T1000 (cell line): ENCODE data around the gene NOVA1.

Experiments
- DNase-seq: peaks from one replicate; lab custom pipeline; 2025; ENCODE audit warnings: mixed read lengths; lab: John Stamatoyannopoulos, UW

NOVA1 gene

DNA sequence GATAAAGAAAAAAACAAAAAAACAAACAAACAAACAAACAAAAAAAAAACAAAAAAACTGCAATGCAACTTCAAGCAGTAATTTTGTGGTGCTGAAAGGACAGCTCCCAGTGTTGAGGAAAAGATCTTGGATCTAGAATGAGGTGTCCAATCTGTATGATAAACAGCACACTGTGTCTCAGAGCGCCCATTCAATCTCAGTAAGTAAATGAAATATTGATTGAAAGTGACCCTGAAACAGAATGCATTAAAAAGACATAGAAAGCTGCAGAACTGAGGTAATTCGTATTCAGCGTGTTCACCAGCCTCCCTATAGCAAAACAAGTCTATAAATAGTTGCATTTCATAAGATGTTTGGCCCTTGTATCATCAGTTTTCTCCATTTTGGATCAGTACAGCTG is 153.0 kb downstream of the NOVA1 start:
- DNase-seq: no peak

DNA sequence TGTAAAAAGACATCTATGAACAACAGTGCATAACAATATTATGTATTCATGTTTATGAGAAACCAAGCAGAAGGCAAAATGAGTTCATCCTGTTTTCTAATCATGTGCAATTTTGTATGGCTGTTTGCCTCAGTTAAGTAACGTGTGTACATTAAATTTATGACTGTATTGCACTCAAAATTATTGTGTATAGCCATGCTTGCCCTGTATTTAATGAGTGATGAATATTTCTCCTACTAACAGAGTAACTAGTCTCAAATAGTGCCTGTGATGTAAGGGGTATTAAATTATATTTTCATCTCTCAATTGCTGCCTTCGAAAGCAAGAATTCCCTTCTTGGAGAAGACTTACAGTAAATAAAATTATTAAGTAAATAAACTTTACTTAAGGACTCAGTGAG is 154.2 kb downstream of the NOVA1 start:
- DNase-seq: no peak

DNA sequence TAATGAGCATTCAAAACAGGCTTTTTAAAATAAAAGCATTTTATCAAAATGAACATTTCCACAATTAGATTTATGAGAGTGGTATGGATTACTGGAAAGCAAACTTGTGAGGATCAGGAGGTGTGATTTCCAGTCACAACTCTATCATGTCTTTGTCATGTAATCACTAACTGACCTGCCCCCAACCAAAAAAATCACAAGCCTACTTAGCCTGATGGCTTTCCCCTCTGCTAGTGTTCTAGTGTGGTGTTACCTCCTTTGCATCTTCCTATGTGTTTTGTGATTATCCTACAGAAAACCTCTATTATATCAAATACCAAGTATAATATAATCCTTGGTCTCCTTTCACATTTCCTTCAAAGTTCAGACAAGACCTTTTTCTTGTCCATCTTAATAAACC is 168.6 kb downstream of the NOVA1 start:
- DNase-seq: no peak

DNA sequence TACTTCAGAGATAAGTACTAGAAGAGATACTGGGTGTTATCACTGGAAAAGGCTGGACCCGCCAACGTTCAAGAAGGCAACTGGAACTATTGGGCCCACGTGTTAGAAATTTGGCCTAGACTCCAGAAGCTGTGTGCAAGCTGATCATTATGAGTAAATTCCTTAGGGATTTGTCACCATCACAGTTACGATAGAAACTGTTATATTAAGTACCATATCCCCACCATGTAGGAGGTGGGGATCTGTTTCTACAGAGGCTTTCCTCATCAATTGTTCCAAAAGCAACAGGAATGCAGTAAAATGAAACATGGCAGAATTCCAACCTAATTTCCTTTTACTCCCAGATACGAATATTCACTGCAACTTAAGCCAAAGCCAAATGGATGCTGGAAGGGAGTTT is 170.7 kb downstream of the NOVA1 start:
- DNase-seq: no peak

DNA sequence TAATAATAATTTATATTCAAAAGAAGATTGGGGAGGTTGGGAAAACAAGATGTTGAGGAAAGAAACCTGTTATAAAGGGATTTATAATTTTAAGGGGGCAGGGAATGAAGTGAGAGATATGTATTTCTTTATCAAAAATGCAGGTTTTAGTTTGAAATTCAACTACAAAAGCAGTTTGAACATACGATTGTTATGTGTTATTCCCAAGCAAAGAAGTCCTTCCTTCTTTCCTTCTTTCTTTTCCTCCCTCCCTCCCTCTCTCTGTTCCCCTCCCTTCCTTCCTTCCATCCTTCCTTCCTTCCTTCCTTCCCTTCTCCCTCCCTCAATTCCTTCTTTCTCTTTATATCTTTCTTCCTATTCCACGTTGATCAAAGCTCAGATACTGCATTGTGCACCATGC is 173.3 kb downstream of the NOVA1 start:
- DNase-seq: no peak

DNA sequence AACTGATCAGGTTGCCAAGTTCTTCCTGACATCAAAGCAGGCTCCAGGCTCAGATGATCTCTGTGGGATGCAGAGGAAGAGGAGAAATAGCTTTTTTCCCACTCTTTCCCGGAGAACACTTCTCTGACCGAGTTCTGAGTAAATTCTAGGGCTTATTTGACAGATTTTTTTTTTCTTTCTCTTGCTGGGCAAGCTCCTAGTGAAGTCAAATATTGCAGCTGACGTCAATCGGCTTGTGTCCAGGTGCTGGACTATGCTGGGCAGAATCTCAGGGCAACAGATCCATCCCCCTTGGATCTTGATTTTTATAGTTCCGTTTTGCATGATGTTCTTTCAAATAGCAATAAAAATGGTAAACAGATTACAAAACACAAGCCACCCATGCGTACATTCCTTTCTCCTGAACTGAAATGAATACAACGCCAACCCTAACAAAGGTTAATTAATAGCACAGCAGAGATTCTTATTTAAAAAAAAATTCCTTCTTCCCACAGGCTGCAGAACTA is 182.2 kb downstream of the NOVA1 start:
- DNase-seq: no peak

DNA sequence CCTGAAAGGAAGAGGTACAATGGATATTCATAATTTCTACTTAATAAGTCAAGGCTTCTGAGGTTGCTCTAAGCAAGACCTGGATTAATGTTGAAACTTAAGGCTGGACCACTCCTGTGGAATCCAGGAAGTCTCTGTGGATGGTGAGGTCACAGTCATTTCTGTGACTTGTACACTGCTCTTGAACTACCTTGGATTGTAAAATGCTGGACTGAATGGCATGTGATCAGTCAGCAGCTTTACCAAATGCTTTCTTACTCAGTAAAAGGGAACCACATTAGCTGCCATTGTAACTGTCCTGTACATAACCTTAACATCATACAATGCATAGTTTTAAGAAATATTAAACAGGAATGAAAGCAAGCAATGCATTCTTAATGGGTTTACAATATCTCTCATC is 182.9 kb downstream of the NOVA1 start:
- DNase-seq: no peak

DNA sequence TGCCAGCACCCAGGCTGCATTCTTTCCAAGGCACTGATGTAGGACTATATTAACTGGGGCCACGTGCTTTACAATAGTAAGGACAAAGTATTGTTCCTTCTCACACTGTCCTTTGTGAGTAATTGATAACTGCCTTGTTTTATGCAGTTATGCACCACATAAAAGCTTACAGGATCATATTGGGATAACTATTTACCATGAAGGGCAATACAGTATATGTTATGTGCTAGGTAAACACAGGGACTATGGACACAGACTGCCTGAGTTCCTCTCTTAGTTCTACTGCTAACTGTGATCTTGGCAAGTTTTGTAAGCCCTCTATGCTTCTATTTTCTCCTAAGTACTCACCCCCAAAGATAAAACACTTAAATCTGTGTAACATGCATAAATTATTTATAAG is 183.7 kb downstream of the NOVA1 start:
- DNase-seq: no peak

DNA sequence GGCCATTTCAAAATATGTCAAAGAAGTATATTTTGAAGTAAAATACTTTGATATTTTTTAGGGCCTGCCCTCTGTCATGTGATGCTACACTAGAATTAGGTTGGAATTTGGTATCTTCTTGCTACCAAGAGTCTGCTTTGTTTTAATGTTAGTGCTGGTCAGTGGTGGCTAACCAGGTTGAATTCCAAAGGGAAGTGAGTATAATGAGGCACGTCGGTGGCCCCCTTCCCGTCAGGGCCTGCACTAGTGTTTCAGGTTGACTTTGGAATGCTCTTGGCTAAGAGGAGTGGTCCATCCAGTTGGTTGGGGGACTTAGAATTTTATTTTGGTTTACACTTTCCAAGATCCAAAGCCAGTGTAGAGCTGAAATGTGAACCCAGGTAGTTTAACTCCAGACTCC is 185.4 kb downstream of the NOVA1 start:
- no peak for DNase-seq

DNA sequence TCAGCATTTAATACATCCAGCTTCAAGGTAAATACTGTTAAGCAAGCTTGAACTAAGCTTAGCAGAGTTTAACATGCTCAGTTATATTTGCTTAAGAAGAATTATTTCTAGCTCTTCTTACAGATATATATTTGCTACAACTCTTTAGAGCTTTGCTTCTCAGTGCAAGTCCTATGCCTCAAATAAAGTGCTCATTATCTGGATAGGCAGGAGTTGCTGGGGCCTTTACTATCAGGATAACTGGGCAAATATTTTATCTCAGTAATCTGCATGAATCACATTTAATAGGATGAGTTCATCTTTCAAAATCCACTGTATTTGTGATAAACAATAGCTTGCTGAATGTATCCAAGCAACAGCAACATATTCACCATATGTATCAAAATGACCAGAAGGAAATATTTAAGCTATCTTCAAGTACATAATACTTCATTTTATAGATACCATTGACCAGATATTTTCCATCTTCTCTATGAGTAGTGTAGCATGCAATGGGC is 187.6 kb downstream of the NOVA1 start:
- no peak for DNase-seq

DNA sequence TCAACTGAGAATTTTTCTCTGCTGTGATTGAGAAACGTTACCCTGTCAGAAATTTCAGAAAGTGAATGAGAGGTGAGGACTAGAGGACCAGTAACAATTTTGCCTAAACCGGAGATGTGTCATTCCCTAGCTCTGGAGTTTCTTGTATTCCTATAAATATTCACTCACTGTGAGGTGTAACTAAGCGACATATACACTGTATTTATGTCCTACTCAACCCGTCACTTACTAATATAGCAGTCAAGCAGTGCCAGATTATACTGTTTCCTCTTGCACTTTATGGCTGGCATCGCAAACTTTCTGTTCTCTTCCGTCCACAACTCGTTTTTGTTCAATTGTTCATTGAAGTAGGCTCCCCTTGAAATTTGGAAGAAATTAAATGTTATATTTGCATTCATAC is 192.9 kb downstream of the NOVA1 start:
- DNase-seq: no peak

DNA sequence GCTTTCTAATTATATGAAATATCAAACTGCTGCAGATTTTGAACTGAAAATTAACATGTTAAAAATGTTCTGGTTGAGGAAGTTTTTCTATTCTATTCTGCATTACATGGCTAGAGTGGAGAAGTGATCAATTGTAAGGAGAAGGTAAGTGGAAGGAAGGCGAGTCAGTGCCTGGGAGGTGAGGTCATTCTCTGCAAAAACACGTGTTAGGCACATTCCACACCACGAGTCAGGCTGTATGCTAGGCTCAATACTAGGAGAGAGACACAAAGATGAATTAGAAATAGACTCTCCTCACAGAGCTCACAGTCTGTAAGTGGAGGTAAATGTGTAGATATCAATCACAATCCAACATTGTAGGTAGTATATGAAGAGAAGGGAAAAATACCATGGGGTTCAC is 194.1 kb downstream of the NOVA1 start:
- DNase-seq: no peak

DNA sequence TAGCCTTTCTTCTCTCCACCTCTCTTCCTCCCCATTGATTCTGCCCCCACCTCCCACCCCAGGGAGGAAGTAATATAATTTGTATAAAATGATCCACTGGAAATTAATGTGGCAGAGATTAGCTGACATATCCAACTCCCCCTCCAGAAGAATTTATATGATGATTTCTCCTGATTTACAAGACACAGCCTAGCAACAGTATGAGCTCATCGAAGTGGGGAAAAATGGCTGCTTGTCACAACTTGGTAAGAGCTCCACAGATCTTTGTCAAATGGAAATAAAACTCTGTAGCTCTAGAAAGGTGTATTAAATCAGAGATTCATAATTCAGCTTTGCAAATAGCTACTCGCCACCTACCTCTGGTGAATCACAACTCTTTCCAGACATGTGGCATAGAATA is 195.7 kb downstream of the NOVA1 start:
- DNase-seq: no peak

DNA sequence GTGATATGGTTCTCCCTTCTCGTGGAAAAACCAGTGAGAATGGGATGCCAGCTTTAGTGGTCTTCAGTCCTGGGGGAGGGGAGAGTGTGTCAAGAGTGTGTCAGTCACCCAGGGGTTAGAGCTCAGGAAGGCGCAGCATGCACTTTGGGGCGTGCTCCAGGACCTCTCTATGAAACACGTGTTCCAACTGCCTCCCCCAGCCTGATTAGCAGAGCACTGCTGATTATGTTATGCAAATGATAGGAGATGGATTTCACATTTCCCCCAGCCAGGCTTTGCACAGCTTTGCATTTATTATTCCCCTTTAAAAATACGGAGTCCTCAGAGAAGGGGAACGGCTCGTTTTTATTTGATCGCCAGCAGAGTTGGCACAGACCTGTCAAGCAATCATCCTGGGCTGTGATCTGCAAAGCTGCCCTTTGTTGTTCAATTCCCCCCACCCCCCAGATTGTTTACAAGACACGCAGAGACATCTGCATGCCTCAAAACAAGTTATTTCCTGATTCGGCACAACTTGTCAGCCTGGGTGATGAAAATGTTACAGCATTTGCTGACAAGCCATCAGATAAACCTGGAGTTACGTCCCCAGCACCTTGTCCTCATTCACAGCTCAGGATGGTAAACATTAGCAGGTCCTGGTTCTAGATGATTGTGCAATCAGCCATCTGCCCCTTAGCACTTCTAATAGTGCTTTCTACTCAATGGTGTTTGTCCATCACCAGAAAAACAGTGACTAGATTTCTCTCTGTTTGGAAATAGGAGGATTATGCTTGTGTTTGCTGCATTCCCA is 196.5 kb downstream of the NOVA1 start:
- DNase-seq: no peak

DNA sequence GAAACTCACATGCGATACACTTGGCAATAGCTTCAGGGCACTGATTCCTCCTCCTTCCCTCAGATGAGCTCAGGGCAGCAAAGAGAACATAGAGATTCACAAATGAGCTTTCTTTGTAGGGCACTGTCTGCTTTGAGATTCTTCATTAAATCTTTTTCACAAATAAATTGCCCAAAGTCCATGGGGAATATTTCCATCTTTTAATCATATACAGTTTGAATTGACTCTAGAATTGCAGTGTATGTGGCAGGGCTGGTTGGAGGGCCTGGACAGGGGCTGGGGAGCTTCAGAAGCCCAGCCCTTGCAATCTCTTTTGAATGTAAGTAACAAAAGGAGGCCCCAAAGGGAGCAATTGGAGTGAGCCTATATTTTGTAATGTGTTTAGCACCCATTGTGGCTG is 197.5 kb downstream of the NOVA1 start:
- DNase-seq: no peak

DNA sequence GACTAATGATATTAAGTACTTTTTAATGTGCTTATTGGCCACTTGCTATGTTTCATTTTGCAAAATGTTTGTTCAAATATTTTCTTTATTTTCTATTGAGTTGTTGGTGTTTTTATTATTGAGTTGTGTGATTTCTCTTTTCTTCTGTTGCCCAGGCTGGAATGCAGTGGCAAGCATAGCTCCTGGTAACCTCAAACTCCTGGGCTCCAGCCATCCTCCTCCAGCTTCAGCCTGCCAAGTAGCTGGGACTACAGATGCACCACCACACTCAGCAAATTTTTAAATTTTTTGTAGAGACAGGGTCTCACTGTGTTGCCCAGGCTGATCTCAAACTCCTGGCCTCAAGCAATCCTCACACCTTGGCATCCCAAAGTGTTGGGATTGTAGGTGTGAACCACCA is 199.2 kb downstream of the NOVA1 start:
- no peak for DNase-seq
